H9 (cell line): Measurements from ENCODE around the gene EDDM3A. TPM values are rescaled to one million over a fixed set of nuclear protein-coding genes. Genes with fewer than 3 reads are reported as not detected.

Experiments
- DNase-seq: peaks from one replicate; pipeline ENCODE4 v3.0.0-alpha.2; 2017
- H2AFZ ChIP-seq: one replicate; pipeline ENCODE4 v1.6.1; 2013; ENCODE audit warnings: mild to moderate bottlenecking, low read length, control low read depth, moderate library complexity
- H2AK5ac ChIP-seq: 2 replicates; pipeline ENCODE4 v1.6.1; 2013; ENCODE audit warnings: low read length, control low read depth, mixed read lengths; ENCODE audit not compliant: insufficient read length
- H2BK120ac ChIP-seq: one replicate; pipeline ENCODE4 v1.6.1; 2013; ENCODE audit warnings: low read depth, mild to moderate bottlenecking, low read length, control low read depth, inconsistent platforms; ENCODE audit not compliant: poor library complexity, severe bottlenecking
- H2BK12ac ChIP-seq: 2 replicates; pipeline ENCODE4 v1.6.1; 2013; ENCODE audit warnings: low read length, control low read depth, mixed read lengths, low read depth; ENCODE audit not compliant: insufficient read length
- H2BK15ac ChIP-seq: 2 replicates; pipeline ENCODE4 v1.6.1; 2013; ENCODE audit warnings: low read depth, low read length, control low read depth
- H2BK20ac ChIP-seq: one replicate; pipeline ENCODE4 v1.6.1; 2013; ENCODE audit warnings: low read depth, mild to moderate bottlenecking, low read length, control low read depth, inconsistent platforms; ENCODE audit not compliant: poor library complexity, severe bottlenecking
- H2BK5ac ChIP-seq: 2 replicates; pipeline ENCODE4 v1.6.1; 2013; ENCODE audit warnings: low read length, control low read depth, mixed read lengths; ENCODE audit not compliant: insufficient read length
- H3K14ac ChIP-seq: 2 replicates; pipeline ENCODE4 v1.6.1; 2013; ENCODE audit warnings: low read length, control low read depth; ENCODE audit not compliant: insufficient read depth
- H3K18ac ChIP-seq: 2 replicates; pipeline ENCODE4 v1.6.1; 2013; ENCODE audit warnings: low read depth, mild to moderate bottlenecking, mixed read lengths, low read length, control low read depth; ENCODE audit not compliant: insufficient read length
- H3K23ac ChIP-seq: 2 replicates; pipeline ENCODE4 v1.6.1; 2013; ENCODE audit warnings: low read length, control low read depth, mixed read lengths, low read depth; ENCODE audit not compliant: insufficient read length
- H3K23me2 ChIP-seq: 2 replicates; pipeline ENCODE4 v1.6.1; 2013; ENCODE audit warnings: low read depth, mild to moderate bottlenecking, mixed read lengths, low read length, control low read depth; ENCODE audit not compliant: insufficient read length, poor library complexity, severe bottlenecking
- H3K27ac ChIP-seq: 2 replicates; pipeline ENCODE4 v1.5.1; 2013; ENCODE audit warnings: low read length, control low read depth, mixed read lengths, low read depth; ENCODE audit not compliant: insufficient read length
- H3K27me3 ChIP-seq: 2 replicates; pipeline ENCODE4 v1.6.1; 2013; ENCODE audit warnings: low read length, control low read depth, inconsistent platforms; ENCODE audit not compliant: insufficient read depth
- H3K4ac ChIP-seq: 2 replicates; pipeline ENCODE4 v1.6.1; 2013; ENCODE audit warnings: low read depth, mild to moderate bottlenecking, control low read depth, inconsistent platforms, low read length, moderate library complexity
- H3K4me1 ChIP-seq: 2 replicates; pipeline ENCODE4 v1.6.1; 2013; ENCODE audit warnings: low read length, control low read depth, inconsistent platforms; ENCODE audit not compliant: insufficient read depth
- H3K4me2 ChIP-seq: 2 replicates; pipeline ENCODE4 v1.6.1; 2013; ENCODE audit warnings: low read length, control low read depth, mixed read lengths; ENCODE audit not compliant: insufficient read length, insufficient read depth
- H3K56ac ChIP-seq: 2 replicates; pipeline ENCODE4 v1.6.1; 2013; ENCODE audit warnings: low read depth, mild to moderate bottlenecking, mixed read lengths, low read length, control low read depth; ENCODE audit not compliant: insufficient read length
- H3K79me1 ChIP-seq: 2 replicates; pipeline ENCODE4 v1.6.1; 2013; ENCODE audit warnings: low read depth, mild to moderate bottlenecking, moderate library complexity, low read length, control low read depth, inconsistent platforms; ENCODE audit not compliant: insufficient read depth, poor library complexity, severe bottlenecking
- H3K79me2 ChIP-seq: 2 replicates; pipeline ENCODE4 v1.6.1; 2013; ENCODE audit warnings: low read length, control low read depth, inconsistent platforms; ENCODE audit not compliant: insufficient read depth
- H3K9ac ChIP-seq: 2 replicates; pipeline ENCODE4 v1.6.1; 2013; ENCODE audit warnings: low read length, control low read depth, mixed read lengths; ENCODE audit not compliant: insufficient read length; ENCODE audit errors: extremely low read depth
- H3K9me3 ChIP-seq: one replicate; pipeline ENCODE4 v1.6.1; 2013; ENCODE audit warnings: low read depth, low read length, inconsistent platforms; ENCODE audit not compliant: control insufficient read depth
- H3T11ph ChIP-seq: one replicate; pipeline ENCODE4 v1.6.1; 2013; ENCODE audit warnings: mild to moderate bottlenecking, low read length, control low read depth, inconsistent platforms
- H4K20me1 ChIP-seq: one replicate; pipeline ENCODE4 v1.6.1; 2013; ENCODE audit not compliant: control insufficient read depth, insufficient read length, insufficient read depth
- H4K5ac ChIP-seq: 2 replicates; pipeline ENCODE4 v1.6.1; 2013; ENCODE audit warnings: low read depth, mild to moderate bottlenecking, mixed read lengths, low read length, control low read depth; ENCODE audit not compliant: insufficient read length
- H4K8ac ChIP-seq: replicated peaks from 2 replicates; pipeline ENCODE4 v1.6.1; 2013; ENCODE audit warnings: low read length, control low read depth, mixed read lengths, low read depth; ENCODE audit not compliant: insufficient read length
- H4K91ac ChIP-seq: 2 replicates; pipeline ENCODE4 v1.6.1; 2013; ENCODE audit warnings: low read depth, mild to moderate bottlenecking, moderate library complexity, mixed read lengths, low read length, control low read depth; ENCODE audit not compliant: insufficient read length
- H3K27ac Mint-ChIP-seq, 3 experiments: 2 replicates in 2 of 3; 3 replicates in 1 of 3; pipeline ENCODE4 v1.8.0; 2020 to 2021; ENCODE audit warnings: mixed read lengths in 3 of 3, mild to moderate bottlenecking in 1 of 3, moderate library complexity in 1 of 3
- H3K27me3 Mint-ChIP-seq: 2 replicates; pipeline ENCODE4 v1.8.0; 2021; ENCODE audit warnings: low read depth, mild to moderate bottlenecking, moderate library complexity, mixed read lengths
- H3K36me3 Mint-ChIP-seq, 3 experiments: 2 replicates in 2 of 3; 3 replicates in 1 of 3; pipeline ENCODE4 v1.8.0; 2020 to 2021; ENCODE audit warnings: low read depth in 3 of 3, mixed read lengths in 3 of 3; ENCODE audit not compliant: insufficient read depth in 1 of 3
- H3K4me1 Mint-ChIP-seq, 2 experiments: 2 replicates each; pipeline ENCODE4 v1.8.0; 2020; ENCODE audit warnings: mixed read lengths in 2 of 2
- H3K4me3 Mint-ChIP-seq, 2 experiments: 2 replicates in 1 of 2; 3 replicates in 1 of 2; pipeline ENCODE4 v1.8.0; 2020 to 2021; ENCODE audit warnings: mild to moderate bottlenecking in 2 of 2, mixed read lengths in 2 of 2, moderate library complexity in 1 of 2
- H3K9me3 Mint-ChIP-seq, 2 experiments: 2 replicates in 1 of 2; 3 replicates in 1 of 2; pipeline ENCODE4 v1.8.0; 2020; ENCODE audit warnings: mild to moderate bottlenecking in 2 of 2, mixed read lengths in 2 of 2, moderate library complexity in 1 of 2
- WGBS: extraction: QIAGEN DNeasy Blood & Tissue Kit; methylation state at CpG from one replicate; pipeline ENCODE4 v1.1.7; 2013; ENCODE audit warnings: missing lambda C conversion rate, low lambda C conversion rate, mixed read lengths; ENCODE audit not compliant: insufficient read length; ENCODE audit errors: extremely low coverage; 5-methylcytosine and 5-hydroxymethylcytosine counted together
- total RNA-seq: library from RNA; stranded (reverse); gene quantifications from 2 replicates; pipeline ENCODE4 v1.2.1, GENCODE V29; 2021
- TF ChIP-seq, protein P1 (sequence below): fragments of 200-600 bp; sonication (generic); conservative IDR thresholded peaks from 3 replicates; pipeline ENCODE4 v1.8.0; 2021; ENCODE audit warnings: antibody characterized with exemption, mild to moderate bottlenecking

EDDM3A gene
- total RNA-seq, 1 experiment from 2014 or later = not detected

GRCh38 chr14:20789230-20789813 lies 43.6 kb downstream of the EDDM3A start:
- H3K79me2 ChIP-seq = no peaks in the 10 kb centered on the region
- no peak overlapping the region for H4K91ac ChIP-seq
- no peak overlapping the region for H3K18ac ChIP-seq
- peaks cover 2% of the 10 kb centered on the region; the same call in 1 of the 2 replicates for H3K4me1 ChIP-seq
- H2BK120ac ChIP-seq = no peak overlapping the region
- no peaks in the 10 kb centered on the region for H3K9me3 Mint-ChIP-seq
- H3T11ph ChIP-seq = no peak overlapping the region
- no peak overlapping the region for H3K27ac ChIP-seq
- no peak overlapping the region for H2BK15ac ChIP-seq
- H3K36me3 Mint-ChIP-seq = peaks cover 0 to 4% (median 0%) of the 10 kb centered on the region in 3 experiments; a peak in 2 of 7 replicates
- no peaks in the 10 kb centered on the region for H4K20me1 ChIP-seq
- no peaks in the 10 kb centered on the region for H3K79me1 ChIP-seq
- H3K56ac ChIP-seq = no peak overlapping the region
- H3K27me3 ChIP-seq = no peaks in the 10 kb centered on the region
- peaks cover 24 to 29% of the 10 kb centered on the region in 2 experiments for H3K4me1 Mint-ChIP-seq
- no peak overlapping the region for H2BK12ac ChIP-seq
- WGBS = no CpG with 5 or more reads among the region's 3 CpGs
- H3K23ac ChIP-seq = no peak overlapping the region
- no peak overlapping the region for H2AK5ac ChIP-seq
- H3K4me2 ChIP-seq = no peak overlapping the region
- no peak overlapping the region for H3K9ac ChIP-seq
- no peak overlapping the region for H2AFZ ChIP-seq
- no peaks in the 10 kb centered on the region for H3K9me3 ChIP-seq
- H3K4ac ChIP-seq = no peak overlapping the region
- no peak overlapping the region for H3K14ac ChIP-seq
- no peak overlapping the region for H2BK20ac ChIP-seq
- H3K23me2 ChIP-seq = no peaks in the 10 kb centered on the region
- no peak overlapping the region for H2BK5ac ChIP-seq
- H4K8ac ChIP-seq = no peak overlapping the region
- H4K5ac ChIP-seq = no peak overlapping the region
- DNase-seq = no peak
- TF ChIP-seq, protein P1, sequence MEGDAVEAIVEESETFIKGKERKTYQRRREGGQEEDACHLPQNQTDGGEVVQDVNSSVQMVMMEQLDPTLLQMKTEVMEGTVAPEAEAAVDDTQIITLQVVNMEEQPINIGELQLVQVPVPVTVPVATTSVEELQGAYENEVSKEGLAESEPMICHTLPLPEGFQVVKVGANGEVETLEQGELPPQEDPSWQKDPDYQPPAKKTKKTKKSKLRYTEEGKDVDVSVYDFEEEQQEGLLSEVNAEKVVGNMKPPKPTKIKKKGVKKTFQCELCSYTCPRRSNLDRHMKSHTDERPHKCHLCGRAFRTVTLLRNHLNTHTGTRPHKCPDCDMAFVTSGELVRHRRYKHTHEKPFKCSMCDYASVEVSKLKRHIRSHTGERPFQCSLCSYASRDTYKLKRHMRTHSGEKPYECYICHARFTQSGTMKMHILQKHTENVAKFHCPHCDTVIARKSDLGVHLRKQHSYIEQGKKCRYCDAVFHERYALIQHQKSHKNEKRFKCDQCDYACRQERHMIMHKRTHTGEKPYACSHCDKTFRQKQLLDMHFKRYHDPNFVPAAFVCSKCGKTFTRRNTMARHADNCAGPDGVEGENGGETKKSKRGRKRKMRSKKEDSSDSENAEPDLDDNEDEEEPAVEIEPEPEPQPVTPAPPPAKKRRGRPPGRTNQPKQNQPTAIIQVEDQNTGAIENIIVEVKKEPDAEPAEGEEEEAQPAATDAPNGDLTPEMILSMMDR = no peak
- no peak overlapping the region for H3K27ac Mint-ChIP-seq
- H3K27me3 Mint-ChIP-seq = no peaks in the 10 kb centered on the region; the same call in none of the 2 replicates
- no peak overlapping the region for H3K4me3 Mint-ChIP-seq
